ENCODE data around the gene SPAG6. TPM values are rescaled to one million over a fixed set of nuclear protein-coding genes. Genes with fewer than 3 reads are reported as not detected.

Gene SPAG6
- total RNA-seq, 2 donors from 2014 or later, result not detected

DNA sequence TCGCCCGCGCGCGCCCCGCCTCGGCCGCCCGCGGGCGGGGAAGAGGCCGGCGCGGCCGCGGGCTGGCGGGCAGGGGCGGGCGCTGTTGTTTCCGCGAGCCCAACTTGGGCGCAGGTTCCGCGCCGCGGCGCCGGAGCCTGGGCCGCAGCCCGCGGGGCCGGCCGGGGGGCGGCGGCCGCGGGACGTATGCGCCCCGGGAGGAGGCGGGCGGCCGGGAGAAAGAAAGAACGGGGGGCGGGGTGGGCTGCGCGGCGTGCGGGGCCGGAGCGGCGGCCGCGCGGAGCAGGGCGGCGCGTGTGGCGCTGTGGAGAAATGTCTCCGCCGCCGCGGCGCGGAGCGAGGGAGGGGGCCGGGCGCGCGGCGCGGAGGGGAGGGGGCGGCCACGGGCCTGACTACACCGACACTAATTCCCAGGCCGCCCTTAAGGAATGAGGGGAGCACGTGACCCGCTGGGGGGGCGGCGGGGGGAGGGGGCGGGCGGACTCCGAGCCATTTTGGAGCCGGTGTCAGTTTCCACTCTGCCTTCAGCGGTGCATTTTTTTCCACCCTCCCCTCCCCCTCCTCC lies 24.6 kb upstream of the SPAG6 start, which contains the start of gene BMI1:
BMI1 (plus strand) TSS at position 509 of the 565 bp plus-strand sequence. CDS start 5,351 bp downstream, outside the sequence.
- peak; percentile 69 to 81 for DNase-seq
- ATAC-seq, result peak; percentile 56
- intact Hi-C loops (cut with DNase I, micrococcal nuclease), result no loop called here

DNA sequence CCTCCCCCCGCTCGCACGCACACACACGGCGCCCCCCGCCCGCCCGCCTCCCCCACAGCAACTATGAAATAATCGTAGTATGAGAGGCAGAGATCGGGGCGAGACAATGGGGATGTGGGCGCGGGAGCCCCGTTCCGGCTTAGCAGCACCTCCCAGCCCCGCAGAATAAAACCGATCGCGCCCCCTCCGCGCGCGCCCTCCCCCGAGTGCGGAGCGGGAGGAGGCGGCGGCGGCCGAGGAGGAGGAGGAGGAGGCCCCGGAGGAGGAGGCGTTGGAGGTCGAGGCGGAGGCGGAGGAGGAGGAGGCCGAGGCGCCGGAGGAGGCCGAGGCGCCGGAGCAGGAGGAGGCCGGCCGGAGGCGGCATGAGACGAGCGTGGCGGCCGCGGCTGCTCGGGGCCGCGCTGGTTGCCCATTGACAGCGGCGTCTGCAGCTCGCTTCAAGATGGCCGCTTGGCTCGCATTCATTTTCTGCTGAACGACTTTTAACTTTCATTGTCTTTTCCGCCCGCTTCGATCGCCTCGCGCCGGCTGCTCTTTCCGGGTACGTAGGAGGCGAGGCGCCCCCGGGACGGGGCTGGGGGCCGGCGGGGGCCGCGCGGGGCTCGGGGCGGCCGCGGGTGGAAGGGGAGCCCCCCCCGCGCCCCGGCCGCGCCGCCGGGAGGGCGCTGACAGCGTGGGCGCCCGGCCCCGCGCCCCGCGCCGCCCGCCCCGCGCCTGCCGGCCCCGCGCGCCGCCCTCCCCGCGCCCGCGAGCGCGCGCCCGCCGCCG lies 24.0 kb upstream of the SPAG6 start:
- intact Hi-C loops (cut with DNase I, micrococcal nuclease), result no loop called here
- ATAC-seq, result peak; percentile 41
- DNase-seq, result peak; percentile 61 to 73

DNA sequence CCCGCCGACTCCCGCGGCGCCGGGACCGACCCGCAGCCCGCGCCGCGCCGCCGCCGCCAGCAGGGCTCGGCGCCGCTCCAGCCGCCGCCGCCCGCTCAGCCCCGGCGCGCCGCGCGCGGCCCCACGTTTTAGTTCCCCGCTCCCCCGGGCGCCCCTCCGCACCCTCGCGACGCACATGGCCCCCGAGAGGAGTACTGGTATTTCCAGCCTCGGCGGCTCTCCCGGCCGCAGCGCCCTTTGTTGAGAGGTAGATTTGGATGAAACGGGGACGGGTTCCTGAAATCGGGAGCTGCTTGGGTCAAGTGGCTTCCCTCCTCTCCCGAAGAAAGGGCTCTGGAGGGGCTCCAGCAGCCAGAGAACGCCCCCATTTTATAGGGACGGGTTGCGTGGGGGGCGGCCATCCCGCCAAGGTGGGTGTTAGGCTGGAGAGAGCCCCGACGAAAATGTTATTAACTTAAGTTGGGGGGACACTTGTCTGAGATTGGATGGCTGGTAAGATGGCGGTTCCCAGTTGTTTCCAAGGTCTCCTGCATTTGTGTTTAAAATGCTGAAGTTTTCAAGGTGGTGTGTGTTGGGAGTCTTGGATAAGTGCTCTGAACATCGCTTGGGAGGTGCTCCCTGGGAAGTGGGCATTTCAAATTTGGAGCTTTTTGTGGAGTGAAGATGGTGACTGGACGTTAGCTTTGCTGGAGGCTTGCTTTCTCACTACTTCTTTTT lies 23.2 kb upstream of the SPAG6 start:
- no peak for ATAC-seq
- intact Hi-C loops (cut with DNase I, micrococcal nuclease), result no loop called here
- peak in 1 of 2 donors; percentile 34 for DNase-seq

- no peak for ATAC-seq
- DNase-seq, result no peak
- intact Hi-C loops (cut with DNase I, micrococcal nuclease), result no loop called here
Observed at GRCh38 chr10:22322641-22323160, 22.6 kb upstream of the SPAG6 start.

DNA sequence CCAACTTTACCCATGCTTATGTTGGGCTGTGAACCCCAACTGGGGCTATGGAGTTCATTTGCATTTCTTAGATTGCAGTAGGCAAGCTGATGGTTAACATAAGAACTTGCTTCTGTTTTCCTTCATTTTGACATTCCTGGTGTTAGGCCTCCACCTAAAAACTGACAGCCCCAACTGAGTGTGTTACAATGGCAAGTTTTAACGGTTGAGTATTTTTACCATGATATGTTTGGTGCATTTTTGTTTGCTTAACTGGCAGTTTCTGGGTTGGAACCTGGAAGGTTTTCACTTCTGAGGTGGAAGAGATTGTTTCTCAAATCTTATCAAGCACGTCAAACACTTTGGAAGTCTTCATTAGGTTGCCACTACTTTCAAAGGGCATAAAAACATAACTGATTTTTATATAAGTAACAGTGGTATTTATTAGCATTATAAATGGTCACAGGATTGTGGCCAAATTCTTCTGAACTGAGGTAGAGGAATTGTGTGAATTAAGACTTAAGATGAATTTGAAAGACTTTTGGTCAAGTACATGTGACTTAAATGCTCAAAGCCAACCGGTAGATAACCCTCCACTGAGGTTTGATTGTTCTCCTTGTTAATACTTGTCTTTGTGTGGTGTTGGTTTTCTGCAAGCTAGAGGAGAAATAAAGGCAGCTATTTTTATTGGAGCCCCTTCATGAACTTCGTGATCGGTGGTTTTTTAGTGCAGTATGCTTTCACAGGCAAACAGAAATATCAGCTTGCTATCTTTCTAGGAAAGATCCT lies 21.6 kb upstream of the SPAG6 start:
- no peak for DNase-seq
- intact Hi-C loops (cut with DNase I, micrococcal nuclease), result no loop called here

GRCh38 chr10:22324413-22324812 lies 20.9 kb upstream of the SPAG6 start:
- intact Hi-C loops (cut with DNase I, micrococcal nuclease), result no loop called here
- no peak for ATAC-seq

More for the DNA sequence above, 21.6 kb upstream of the SPAG6 start:
- ATAC-seq, result no peak

GRCh38 chr10:22324893-22325271 lies 20.4 kb upstream of the SPAG6 start:
- intact Hi-C loops (cut with DNase I, micrococcal nuclease), result no loop called here
- no peak for ATAC-seq
- DNase-seq, result no peak

More at GRCh38 chr10:22324413-22324812, 20.9 kb upstream of the SPAG6 start:
- no peak for DNase-seq

- DNase-seq (peak; percentile 69 to 79), ATAC-seq (peak; percentile 60)
- intact Hi-C loops (cut with DNase I, micrococcal nuclease), result no loop called here
Observed at GRCh38 chr10:22325272-22326144, 19.8 kb upstream of the SPAG6 start.

DNA sequence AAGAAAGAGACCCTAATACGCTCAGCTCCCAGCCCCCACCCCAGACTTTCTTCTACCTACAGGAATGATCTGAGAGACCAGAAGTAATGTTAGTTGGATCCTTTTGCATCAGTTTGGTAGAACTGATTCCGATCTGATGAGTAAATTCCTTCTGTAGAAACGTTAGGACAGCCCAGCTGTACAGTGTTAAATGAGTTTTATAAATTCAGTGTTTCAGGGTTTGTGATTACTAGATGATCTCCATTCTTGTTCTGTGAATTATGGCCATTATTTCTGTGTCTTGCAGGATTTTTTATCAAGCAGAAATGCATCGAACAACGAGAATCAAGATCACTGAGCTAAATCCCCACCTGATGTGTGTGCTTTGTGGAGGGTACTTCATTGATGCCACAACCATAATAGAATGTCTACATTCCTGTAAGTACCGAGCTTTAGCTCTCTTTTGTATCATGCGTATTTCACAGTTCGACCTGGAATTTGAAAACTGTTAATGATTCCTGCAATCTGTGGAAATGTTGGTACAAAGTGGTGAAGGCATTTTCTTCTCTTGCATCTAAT lies 19.1 kb upstream of the SPAG6 start:
- ATAC-seq, result no peak
- intact Hi-C loops (cut with DNase I, micrococcal nuclease), result no loop called here
- DNase-seq, result no peak

DNA sequence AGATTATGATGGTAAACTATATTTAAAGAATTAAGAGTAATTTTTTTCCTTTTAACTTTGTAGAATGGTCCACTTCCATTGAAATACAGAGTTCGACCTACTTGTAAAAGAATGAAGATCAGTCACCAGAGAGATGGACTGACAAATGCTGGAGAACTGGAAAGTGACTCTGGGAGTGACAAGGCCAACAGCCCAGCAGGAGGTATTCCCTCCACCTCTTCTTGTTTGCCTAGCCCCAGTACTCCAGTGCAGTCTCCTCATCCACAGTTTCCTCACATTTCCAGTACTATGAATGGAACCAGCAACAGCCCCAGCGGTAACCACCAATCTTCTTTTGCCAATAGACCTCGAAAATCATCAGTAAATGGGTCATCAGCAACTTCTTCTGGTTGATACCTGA lies 16.1 kb upstream of the SPAG6 start:
- ATAC-seq (no peak), DNase-seq (no peak)
- intact Hi-C loops (cut with DNase I, micrococcal nuclease), result no loop called here

- intact Hi-C loops (cut with DNase I, micrococcal nuclease), result no loop called here
- DNase-seq (no peak), ATAC-seq (no peak)
Observed at GRCh38 chr10:22332116-22332692, 13.1 kb upstream of the SPAG6 start.

DNA sequence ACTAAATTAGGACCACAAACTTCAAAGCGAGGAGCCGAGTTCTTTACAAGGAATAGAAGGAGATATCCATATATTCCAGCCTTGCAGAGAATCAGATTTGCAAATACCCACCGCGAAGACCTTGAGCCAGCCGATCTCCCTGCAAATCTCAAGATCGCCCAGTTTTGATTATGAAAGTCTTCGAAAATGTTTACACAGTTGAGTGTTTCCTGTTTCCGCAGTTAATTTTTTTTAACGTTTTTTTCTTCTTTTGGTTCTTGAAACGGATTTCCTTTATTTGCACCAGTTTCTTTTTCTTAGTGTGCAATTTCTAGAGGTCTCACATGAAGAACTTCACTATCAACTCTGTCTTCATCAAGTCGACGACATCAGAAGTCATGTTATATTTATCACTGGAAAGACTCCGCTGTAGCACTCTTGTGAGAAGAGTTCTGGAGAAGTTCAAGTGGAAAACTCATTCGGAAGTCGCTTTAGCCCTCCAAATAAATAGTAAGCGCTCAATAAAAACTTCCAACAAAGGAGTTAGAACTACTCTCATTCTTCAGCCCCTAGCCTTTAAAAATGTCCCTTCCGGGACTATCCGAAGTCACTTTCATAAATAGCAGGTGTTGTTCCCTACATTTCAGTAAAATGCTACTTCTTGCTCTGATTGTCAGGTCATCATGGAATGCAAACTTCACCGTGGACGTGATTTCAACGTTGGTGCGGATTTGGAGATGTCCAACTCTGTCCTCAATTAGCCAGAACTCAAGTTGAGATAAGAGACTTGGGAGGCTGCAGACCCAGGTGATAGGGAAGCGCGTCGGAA lies 11.9 kb upstream of the SPAG6 start:
- DNase-seq, result no peak
- ATAC-seq, result no peak
- intact Hi-C loops (cut with DNase I, micrococcal nuclease), result no loop called here

GRCh38 chr10:22333975-22334282 lies 11.4 kb upstream of the SPAG6 start:
- no peak for DNase-seq
- no peak for ATAC-seq
- intact Hi-C loops (cut with DNase I, micrococcal nuclease), result no loop called here

- peak; percentile 27 for ATAC-seq
- intact Hi-C loops (cut with DNase I, micrococcal nuclease), result no loop called here
- peak in 1 of 2 donors; percentile 5 for DNase-seq
Observed at GRCh38 chr10:22334414-22335172, 10.7 kb upstream of the SPAG6 start.

- DNase-seq (peak in 1 of 2 donors; percentile 71), ATAC-seq (peak; percentile 80)
- intact Hi-C loops (cut with DNase I, micrococcal nuclease), result no loop called here
Observed at GRCh38 chr10:22335173-22335933, 9.9 kb upstream of the SPAG6 start.

All from left colon (tissue), 2 donors.